PC-9 (cell line): ENCODE data around the gene MAGI1. TPM values are rescaled to one million over a fixed set of nuclear protein-coding genes. Genes with fewer than 3 reads are reported as not detected.

Experiments
- BruUV-seq: library from RNA; stranded (reverse); fragments of 400-500 nt; replicated peaks from 2 replicates; lab custom pipeline; 2021; lab: Mats Ljungman, UMichigan
- CTCF ChIA-PET: fragments of 300-600 bp; sonication (Branson Sonifier 250); formaldehyde crosslinking; loops from one replicate; lab custom pipeline; 2022; ENCODE audit warnings: antibody characterized with exemption; lab: Charles Lee
- POLR2A ChIA-PET: fragments of 300-600 bp; sonication (Branson Sonifier 250); formaldehyde crosslinking; loops from one replicate; lab custom pipeline; 2022; ENCODE audit warnings: antibody characterized with exemption; ENCODE audit not compliant: unreplicated experiment; lab: Charles Lee
- DNase-seq, 2 experiments: peaks; one replicate each; pipeline versions ENCODE4 v3.0.0 to v3.0.0-alpha.2; 2015 to 2022; ENCODE audit warnings: mixed read lengths in 1 of 2
- H2AFZ ChIP-seq: fragments of 200-600 bp; sonication (generic); 2 replicates; pipeline ENCODE4 v1.8.1; 2017; ENCODE audit warnings: antibody characterized with exemption
- H3F3A ChIP-seq: fragments of 200-600 bp; sonication (generic); 2 replicates; pipeline ENCODE4 v1.8.1; 2017; ENCODE audit warnings: antibody characterized with exemption, mild to moderate bottlenecking, low read depth; ENCODE audit not compliant: insufficient read depth
- H3K27ac ChIP-seq: fragments of 200-600 bp; sonication (generic); 2 replicates; pipeline ENCODE4 v1.6.1; 2016; ENCODE audit warnings: mixed run types
- H3K27me3 ChIP-seq: fragments of 200-600 bp; sonication (generic); 2 replicates; pipeline ENCODE4 v1.6.1; 2016; ENCODE audit warnings: low read depth, mixed run types; ENCODE audit not compliant: insufficient read depth
- H3K36me3 ChIP-seq: fragments of 200-600 bp; sonication (generic); 2 replicates; pipeline ENCODE4 v1.6.1; 2016; ENCODE audit warnings: low read depth, mixed run types
- H3K4me1 ChIP-seq: fragments of 200-600 bp; sonication (generic); replicated peaks from 2 replicates; pipeline ENCODE4 v1.6.1; 2016; ENCODE audit warnings: mixed run types; ENCODE audit not compliant: insufficient read depth
- H3K4me2 ChIP-seq: fragments of 200-600 bp; sonication (generic); 2 replicates; pipeline ENCODE4 v1.6.1; 2017; ENCODE audit warnings: mixed run types
- H3K4me3 ChIP-seq: fragments of 200-600 bp; sonication (generic); 2 replicates; pipeline ENCODE4 v1.6.1; 2016; ENCODE audit warnings: mixed run types
- H3K79me2 ChIP-seq: fragments of 200-600 bp; sonication (generic); 2 replicates; pipeline ENCODE4 v1.6.1; 2017; ENCODE audit warnings: low read depth, mixed run types
- H3K9me2 ChIP-seq: fragments of 200-600 bp; sonication (generic); 2 replicates; pipeline ENCODE4 v1.8.1; 2017; ENCODE audit warnings: mild to moderate bottlenecking; ENCODE audit not compliant: insufficient read depth
- H3K9me3 ChIP-seq: fragments of 200-600 bp; sonication (generic); 2 replicates; pipeline ENCODE4 v1.8.1; 2016; ENCODE audit warnings: low read depth; ENCODE audit not compliant: insufficient read depth
- H4K20me1 ChIP-seq: fragments of 200-600 bp; sonication (generic); 2 replicates; pipeline ENCODE4 v1.8.1; 2017; ENCODE audit not compliant: insufficient read depth
- EZH2 ChIP-seq: fragments of 200-600 bp; sonication (generic); IDR thresholded peaks from 2 replicates; pipeline ENCODE4 v1.8.0; 2017; ENCODE audit warnings: antibody characterized with exemption, low read depth
- intact Hi-C: fragments of 100-400 bp; cut with micrococcal nuclease; formaldehyde crosslinking; loops from one replicate; pipeline ENCODE4 v1.10.0; 2022; ENCODE audit not compliant: unreplicated experiment
- total RNA-seq: library from RNA; stranded (reverse); gene quantifications from 2 replicates; pipeline ENCODE4 v1.2.3, GENCODE V29; 2021
- TF ChIP-seq, protein P1 (sequence below): fragments of 200-600 bp; sonication (generic); conservative IDR thresholded peaks from 2 replicates; pipeline ENCODE4 v1.6.1; 2017; ENCODE audit warnings: mixed run types, antibody characterized with exemption, mild to moderate bottlenecking, moderate library complexity

Gene MAGI1
- total RNA-seq, 1 experiment from 2014 or later = 23.3 TPM

DNA sequence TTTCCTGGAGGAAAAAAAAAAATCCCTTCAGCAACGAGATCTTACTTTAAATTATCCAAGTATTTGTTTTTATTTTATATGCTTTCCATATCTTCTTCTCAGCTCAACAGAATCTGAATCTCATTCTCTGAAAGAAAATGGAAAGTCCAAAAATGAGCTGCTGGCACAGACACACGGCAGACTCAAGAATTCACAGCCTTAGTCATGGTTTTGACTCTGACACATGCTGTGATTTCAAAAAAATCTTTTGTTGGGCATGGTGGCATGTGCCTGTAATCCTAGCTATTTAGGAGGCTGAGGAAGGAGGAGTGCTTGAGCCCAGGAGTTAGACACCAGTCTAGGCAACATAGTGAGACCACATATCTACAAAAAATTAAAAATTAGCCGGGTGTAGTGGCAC lies 565.0 kb downstream of the MAGI1 start:
- no peaks in the 10 kb centered on the region for H3K9me3 ChIP-seq
- TF ChIP-seq EZH2 = no peak
- TF ChIP-seq, protein P1, sequence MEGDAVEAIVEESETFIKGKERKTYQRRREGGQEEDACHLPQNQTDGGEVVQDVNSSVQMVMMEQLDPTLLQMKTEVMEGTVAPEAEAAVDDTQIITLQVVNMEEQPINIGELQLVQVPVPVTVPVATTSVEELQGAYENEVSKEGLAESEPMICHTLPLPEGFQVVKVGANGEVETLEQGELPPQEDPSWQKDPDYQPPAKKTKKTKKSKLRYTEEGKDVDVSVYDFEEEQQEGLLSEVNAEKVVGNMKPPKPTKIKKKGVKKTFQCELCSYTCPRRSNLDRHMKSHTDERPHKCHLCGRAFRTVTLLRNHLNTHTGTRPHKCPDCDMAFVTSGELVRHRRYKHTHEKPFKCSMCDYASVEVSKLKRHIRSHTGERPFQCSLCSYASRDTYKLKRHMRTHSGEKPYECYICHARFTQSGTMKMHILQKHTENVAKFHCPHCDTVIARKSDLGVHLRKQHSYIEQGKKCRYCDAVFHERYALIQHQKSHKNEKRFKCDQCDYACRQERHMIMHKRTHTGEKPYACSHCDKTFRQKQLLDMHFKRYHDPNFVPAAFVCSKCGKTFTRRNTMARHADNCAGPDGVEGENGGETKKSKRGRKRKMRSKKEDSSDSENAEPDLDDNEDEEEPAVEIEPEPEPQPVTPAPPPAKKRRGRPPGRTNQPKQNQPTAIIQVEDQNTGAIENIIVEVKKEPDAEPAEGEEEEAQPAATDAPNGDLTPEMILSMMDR = no peak
- no TSS peak for BruUV-seq
- no peak overlapping the region for H3K4me2 ChIP-seq
- H3K9me2 ChIP-seq = no peaks in the 10 kb centered on the region
- H3K4me3 ChIP-seq = no peak overlapping the region
- no peaks in the 10 kb centered on the region for H3F3A ChIP-seq
- no peaks in the 10 kb centered on the region for H3K36me3 ChIP-seq
- intact Hi-C loops = no loop called here
- POLR2A ChIA-PET = interaction anchor here (0.6 kb wide), 1 partner anchor 110 kb away, joined by 3 read pairs; no protein-coding TSS in a partner anchor
- no peaks in the 10 kb centered on the region for H4K20me1 ChIP-seq
- no peaks in the 10 kb centered on the region for H3K4me1 ChIP-seq
- H3K27ac ChIP-seq = no peak overlapping the region
- no peaks in the 10 kb centered on the region for H3K79me2 ChIP-seq
- CTCF ChIA-PET = no interaction called here
- no peak overlapping the region for H2AFZ ChIP-seq
- H3K27me3 ChIP-seq = no peaks in the 10 kb centered on the region
- no peak for DNase-seq

DNA sequence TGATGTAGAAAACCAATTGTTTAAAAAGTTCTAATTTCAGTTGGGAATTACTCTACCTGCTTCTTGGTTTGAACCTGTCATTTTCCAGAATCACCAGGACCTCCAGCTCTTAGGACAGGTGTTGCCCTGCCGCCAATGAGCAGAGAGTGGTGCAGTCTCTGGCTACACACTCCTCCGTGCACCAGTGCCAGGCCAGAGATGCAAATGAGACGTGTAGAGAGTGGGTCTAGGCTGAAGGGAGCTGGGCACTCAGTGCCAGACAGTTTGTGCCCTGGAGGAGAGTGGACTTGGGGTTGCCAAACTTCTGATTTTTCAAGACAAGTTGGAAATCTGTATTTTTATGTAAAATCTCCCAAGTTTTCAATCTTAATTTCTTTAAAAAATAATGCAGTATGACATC lies 566.2 kb downstream of the MAGI1 start:
- no peak for DNase-seq
- no peaks in the 10 kb centered on the region for H3K36me3 ChIP-seq
- no peaks in the 10 kb centered on the region for H3K9me3 ChIP-seq
- H3K4me3 ChIP-seq = no peak overlapping the region
- no peak overlapping the region for H3K4me2 ChIP-seq
- no peaks in the 10 kb centered on the region for H3K27me3 ChIP-seq
- H3K27ac ChIP-seq = no peak overlapping the region
- no TSS peak for BruUV-seq
- no peaks in the 10 kb centered on the region for H3K9me2 ChIP-seq
- H2AFZ ChIP-seq = no peak overlapping the region
- intact Hi-C loops = no loop called here
- no peaks in the 10 kb centered on the region for H4K20me1 ChIP-seq
- TF ChIP-seq, protein P1 = no peak
- TF ChIP-seq EZH2 = no peak
- no peaks in the 10 kb centered on the region for H3K79me2 ChIP-seq
- ChIA-PET CTCF (interaction anchor here (0.5 kb wide), 1 partner anchor 19 kb away, joined by 6 read pairs; no protein-coding TSS in a partner anchor), POLR2A (no interaction called here)
- no peaks in the 10 kb centered on the region for H3K4me1 ChIP-seq
- no peaks in the 10 kb centered on the region for H3F3A ChIP-seq

- TF ChIP-seq EZH2 = no peak
- TF ChIP-seq, protein P1 = no peak
- Histone ChIP-seq H3K9me2 (no peaks in the 10 kb centered on the region), H3K4me3 (no peak overlapping the region), H3K27ac (no peak overlapping the region), H3K27me3 (no peaks in the 10 kb centered on the region), H3K79me2 (no peaks in the 10 kb centered on the region), H3K4me2 (no peak overlapping the region), H3K4me1 (no peaks in the 10 kb centered on the region), H3K36me3 (no peaks in the 10 kb centered on the region), H4K20me1 (no peaks in the 10 kb centered on the region), H3K9me3 (no peaks in the 10 kb centered on the region), H2AFZ (no peak overlapping the region), H3F3A (no peaks in the 10 kb centered on the region)
- ChIA-PET POLR2A (no interaction called here), CTCF (no interaction called here)
- intact Hi-C loops = no loop called here
- no peak for DNase-seq
- BruUV-seq = no TSS peak
Measured at GRCh38 chr3:65466300-65466988, 572.3 kb downstream of the MAGI1 start.
